GM12872 (cell line): ENCODE data around the gene TOR4A.

Experiments
- CTCF ChIP-seq: IDR thresholded peaks from 3 replicates; pipeline ENCODE4 v1.5.1; 2011; ENCODE audit warnings: low read depth, mild to moderate bottlenecking, low read length, moderate library complexity; ENCODE audit not compliant: insufficient read depth

Gene TOR4A

GRCh38 chr9:137311171-137311985, 33.9 kb downstream of the TOR4A start:
- TF ChIP-seq CTCF, result no peak

GRCh38 chr9:137311986-137312851, 34.7 kb downstream of the TOR4A start:
- TF ChIP-seq CTCF, result no peak

- no peak for TF ChIP-seq CTCF
Measured at GRCh38 chr9:137312852-137313325, 35.4 kb downstream of the TOR4A start.

- TF ChIP-seq CTCF, result no peak
Measured at GRCh38 chr9:137313326-137313936, 35.9 kb downstream of the TOR4A start.

- TF ChIP-seq CTCF, result no peak
Measured at GRCh38 chr9:137313956-137314560, 36.5 kb downstream of the TOR4A start.

GRCh38 chr9:137314561-137315560, 37.3 kb downstream of the TOR4A start:
- no peak for TF ChIP-seq CTCF
